GM19351 (cell line): ENCODE results near the gene NR3C2.
"Not testable (repeated sequence)": the region's sequence is repeated elsewhere in the genome, so short reads cannot be mapped to it uniquely, and the experiment has no call there.

Experiments
- ATAC-seq: cut with Tn5 transposase; IDR thresholded peaks from one replicate; pipeline ENCODE4 v1.9.1; 2021; ENCODE audit warnings: mild to moderate bottlenecking, moderate library complexity; ENCODE audit not compliant: unreplicated experiment

NR3C2 gene

DNA sequence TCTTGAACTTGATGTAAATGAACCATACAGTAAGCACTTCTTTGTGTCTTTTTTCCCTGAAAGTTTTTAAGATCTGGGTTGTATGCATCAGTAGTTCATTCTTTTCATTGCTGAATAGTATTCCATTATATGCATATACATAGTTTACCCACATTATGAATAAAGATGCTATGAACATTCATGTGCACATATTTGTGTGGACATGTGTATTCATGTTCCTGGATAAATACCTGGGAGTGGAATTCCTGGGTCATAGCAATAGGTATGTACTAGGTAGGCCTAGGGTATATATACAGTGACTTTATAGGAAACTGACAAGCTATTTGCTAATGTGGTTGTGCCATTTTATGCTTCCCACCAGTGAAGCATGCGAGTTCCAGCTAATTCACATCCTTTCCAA is 215.9 kb downstream of the NR3C2 start:
- ATAC-seq, result no peak

DNA sequence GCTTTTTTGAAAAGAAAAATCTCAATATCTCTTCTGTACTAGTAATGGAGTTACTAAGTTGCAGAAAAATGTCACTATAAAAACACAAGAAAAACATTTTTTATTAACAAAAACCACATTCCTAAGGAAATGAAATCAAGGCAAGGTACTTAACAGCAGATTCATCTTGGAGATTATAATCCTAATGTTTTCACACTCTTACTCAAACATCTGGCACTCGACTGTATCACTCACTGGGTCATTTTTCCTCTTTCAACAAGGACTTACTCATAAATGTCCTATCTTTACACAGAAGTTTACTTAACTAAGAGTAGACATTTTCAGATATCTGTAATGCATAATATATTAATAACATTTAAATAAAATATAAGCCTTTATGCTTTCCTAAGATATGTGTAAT is 216.6 kb downstream of the NR3C2 start:
- ATAC-seq, result no peak

DNA sequence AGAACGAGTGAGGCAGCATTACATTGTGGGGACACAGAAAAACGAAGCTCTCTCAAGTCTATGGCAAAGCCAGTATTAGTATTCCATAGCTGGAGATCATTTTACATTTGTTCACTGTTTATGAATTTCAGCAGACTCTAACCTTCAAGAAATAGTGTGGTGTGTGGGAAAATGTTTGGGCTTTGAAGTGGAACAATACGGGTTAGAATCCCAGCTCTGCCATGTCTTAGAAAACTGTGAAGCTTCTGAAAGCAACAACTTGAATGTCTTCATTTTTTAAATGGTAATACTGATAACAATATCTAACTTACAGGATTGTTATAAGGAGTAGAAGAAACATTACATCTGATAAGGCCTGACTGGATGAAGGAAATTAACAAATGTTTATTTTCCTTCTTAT is 217.7 kb downstream of the NR3C2 start:
- ATAC-seq, result no peak

DNA sequence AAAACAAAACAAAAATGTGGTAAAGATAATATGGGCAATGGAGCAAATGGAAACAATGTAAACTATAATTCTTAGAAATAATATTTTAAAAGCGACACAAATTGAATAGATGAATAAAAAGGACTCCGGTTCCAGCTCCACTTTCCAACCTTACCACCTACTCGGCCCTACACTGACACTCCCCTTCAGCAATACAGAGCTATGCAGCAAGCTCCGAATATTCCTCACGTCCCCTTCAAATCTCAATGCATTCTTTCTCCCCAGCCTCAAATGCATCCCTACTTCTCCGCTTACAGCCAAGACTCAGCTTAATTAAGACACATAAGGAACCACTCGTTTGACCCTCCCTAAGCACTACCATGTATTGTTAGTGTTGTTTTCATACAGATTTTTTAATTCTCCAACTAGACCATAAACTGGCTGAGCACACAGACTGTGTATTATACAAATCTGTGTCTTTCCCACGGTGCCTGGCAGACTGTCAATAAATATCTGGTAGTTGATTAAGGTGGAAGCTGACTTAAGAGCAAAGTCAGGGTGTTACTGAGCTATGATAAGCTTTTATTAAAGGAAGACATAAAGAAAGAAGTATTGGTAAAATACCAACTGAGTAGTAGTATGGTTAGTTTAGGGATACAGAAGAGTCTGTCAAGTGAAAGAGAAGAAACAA is 219.1 kb downstream of the NR3C2 start:
- ATAC-seq, result no peak

DNA sequence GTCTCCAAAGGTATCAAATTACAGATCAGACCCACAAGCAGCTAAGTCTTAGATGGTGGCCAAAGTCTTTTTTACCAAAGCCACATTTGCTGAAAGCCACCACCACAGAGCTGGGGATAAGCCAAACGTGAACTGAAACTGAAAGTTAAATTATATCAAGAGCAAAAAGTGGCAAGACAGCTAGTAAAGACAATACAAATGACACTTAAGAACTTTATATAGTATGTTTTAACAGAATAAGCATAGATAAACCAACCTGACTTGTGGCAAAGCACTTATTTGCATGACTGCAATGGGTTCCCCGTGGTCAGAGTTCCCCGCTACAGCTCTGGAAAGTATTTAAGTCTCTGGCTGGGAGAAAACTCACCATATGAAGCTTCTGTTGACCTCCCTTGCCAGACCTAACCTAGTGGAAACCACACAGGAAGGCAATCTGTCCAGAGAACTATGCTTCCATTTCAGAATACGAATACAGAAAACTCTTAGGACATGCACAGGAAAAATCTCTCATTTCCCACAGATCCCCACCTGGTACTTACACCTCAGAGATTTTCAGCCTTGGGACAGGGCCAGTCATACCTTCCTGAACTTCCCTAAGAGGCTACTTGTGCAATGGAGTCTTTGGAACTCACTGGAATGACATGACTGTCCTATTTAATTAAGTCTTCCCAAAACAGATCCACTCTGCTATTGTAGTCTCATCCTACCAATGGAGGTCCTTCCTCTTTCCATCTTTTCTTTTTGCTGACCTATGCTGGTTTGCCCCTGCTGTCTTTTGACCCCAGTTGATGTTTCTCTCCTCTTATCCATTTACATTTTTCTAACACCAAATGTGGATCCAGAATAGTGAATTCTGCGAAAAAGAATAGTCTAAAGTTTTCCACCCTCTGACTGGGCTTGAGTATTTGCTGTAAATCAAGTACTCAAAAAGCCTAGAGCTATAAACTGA is 225.1 kb downstream of the NR3C2 start:
- peak; percentile 94 for ATAC-seq

DNA sequence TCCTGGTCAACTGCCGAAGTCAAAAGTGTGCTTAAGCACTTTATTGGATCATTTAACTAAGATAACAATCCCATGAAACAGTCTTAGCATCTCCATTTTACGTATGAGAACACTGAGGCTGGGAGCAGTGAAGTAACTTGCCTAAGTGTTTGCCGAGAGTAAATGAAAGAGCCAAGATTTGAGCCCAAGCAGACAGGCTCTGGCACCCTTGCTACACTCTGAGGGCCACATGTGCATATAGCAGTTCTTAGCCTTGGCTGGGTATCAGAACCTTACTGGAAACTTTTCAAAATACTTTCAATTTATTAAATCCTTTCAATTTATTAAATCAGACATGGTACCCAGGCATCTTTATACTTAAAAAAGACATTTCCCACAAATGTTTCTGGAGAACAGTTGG is 225.9 kb downstream of the NR3C2 start:
- ATAC-seq, result no peak

DNA sequence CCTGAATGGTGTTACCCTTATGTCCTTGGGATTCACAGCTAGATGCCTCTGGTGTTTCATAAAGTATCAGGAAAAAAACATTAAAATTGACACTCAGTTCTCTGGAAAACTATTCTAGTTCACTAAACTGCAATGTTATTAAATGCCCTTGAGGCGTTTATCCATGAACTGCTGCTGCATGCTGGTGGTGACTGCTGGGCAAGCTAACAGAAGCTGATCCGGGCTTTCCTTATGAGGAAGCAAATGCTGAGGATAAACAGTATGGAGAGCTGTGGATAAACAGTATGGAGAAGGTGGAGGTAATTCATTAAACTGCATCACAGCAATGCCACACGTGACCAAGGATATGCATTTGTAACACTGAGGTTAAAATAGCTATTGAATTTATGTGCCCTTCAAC is 227.0 kb downstream of the NR3C2 start:
- ATAC-seq, result no peak

DNA sequence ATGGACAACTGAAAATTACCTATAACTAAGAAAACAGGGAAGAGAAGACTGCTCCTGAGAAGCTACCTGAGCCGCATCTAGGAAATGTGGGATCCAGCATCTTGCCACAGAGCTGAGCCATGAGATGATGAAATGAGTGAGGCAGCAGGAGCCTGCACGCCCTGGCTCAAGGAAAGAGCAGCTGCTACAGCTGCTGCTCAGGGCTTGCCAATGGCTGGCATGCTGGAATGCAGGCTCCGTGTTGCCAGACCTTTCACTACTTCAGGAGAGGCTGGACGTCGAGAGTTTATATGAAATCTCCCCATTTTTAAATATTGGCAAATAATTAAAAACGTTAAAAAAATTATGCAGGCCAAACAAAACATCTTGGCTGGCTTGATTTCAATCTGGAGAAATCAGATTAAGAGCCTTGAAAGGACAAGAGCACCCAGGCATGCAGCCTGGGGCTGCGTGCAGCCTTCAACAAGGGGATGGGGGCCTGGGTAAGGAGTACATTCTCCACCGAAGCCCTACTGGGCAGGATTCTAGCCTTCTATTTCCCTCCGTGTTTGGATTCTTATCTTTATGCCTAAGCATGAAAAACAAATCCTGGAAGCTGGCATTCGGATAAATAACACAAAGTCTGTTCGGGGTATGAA is 227.6 kb downstream of the NR3C2 start:
- ATAC-seq, result no peak

DNA sequence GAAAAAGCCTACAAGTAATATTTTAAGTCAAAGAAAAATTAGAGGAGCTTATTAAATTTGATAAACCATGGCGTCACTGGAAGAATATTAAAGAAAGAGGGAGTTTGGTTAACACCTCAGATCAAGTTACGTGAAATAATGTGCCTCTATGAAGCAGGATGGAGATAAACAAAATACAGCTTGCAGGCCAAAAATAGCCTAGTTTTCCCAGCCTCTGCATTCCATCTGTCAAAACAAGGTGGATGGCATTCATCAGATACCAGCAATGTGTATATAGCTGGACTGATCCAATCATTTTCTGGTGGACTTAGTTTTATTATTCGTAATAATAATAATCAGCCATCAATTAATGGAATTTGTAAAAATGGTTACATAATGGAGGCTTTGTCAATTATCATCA is 230.7 kb downstream of the NR3C2 start:
- no peak for ATAC-seq

DNA sequence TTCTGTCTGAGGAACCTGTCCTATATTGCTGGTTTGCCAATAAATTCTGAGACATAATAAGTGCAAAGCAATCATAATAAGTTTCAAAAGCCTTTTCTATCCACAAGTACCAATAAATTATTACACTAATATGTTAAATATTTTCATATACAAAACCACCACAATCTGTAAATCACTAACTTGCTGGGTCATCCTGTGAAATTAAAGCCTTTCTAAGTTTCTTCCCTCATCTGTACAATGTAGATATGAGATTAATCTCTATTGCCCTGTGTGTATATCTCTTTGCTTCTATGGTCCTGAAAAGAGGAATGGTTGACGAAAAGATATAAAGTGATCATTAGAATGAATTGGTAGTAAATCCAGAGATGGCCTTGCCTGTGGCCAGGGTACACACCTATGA is 231.6 kb downstream of the NR3C2 start:
- no peak for ATAC-seq

DNA sequence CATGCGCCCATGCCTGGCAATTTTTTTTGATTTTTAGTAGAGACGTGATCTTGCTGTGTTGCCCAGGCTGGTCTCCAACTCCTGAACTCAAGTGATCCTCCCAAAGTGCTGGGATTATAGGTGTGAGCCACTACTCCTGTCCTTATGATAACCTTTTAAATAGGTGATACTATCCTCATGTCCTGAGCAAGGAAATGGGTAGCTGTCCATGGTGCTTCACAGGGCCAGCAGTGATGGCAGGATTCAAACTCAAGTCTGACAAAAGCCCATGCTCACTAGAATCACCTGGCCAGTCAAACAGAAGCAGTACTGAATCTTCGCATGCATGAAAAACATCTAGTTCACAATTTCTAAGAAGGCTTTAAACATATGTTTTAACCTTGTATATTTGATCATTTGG is 235.1 kb downstream of the NR3C2 start:
- ATAC-seq, result no peak

DNA sequence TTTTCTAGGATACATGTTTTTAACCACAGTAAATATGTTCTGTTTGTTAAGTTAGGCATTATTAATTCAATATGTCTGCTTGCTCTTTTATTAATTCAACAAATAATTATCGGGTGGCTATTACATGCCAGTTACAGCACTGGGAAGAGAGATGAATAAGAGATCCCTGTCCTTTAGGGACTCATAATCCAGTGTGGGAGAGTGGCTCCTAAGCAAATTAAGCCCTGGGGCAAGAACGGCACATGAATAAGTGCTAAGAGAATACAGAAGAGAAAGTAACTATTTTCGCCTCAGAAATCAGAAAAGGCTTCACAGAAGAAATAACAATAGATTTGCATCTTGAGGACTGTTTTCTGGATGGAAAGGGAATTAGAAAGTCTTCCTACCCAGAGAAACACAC is 236.7 kb downstream of the NR3C2 start:
- ATAC-seq, result no peak

DNA sequence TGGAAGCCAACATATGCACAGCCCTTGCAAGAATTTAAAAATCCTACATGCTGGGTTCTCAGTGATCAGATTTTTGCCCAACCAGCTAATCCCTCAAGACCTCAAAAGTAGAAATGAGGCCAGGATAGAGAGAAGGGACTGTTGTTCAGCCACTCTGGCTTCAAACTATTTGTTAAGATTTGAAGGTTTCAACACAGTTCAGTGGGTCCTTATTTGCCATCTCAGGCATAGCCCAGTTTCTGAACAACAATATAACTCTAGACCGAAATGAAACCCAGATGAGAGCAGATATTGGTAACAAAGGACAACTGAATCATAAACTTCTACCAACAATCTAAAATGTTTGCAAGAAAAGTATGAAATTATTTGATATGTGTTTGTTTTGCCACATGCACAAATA is 237.3 kb downstream of the NR3C2 start:
- no peak for ATAC-seq

DNA sequence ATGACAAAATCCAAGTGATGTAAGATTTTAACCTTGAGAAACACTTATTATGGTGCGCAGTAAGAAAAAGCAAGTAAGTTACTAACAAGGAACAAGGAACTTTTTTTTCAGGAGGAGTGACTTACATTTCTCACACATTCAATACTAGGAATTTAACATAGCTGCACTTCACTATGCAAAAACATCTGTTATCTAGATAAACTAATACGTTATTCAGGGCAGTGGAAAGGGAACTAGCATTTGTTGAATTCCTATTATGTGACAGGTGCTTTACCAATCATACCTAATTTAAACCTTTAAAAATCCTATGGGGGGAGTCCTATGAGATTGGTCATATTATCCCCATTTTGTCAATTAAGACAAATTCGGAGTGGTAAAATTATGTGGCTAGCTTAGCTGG is 238.0 kb downstream of the NR3C2 start:
- ATAC-seq, result no peak

DNA sequence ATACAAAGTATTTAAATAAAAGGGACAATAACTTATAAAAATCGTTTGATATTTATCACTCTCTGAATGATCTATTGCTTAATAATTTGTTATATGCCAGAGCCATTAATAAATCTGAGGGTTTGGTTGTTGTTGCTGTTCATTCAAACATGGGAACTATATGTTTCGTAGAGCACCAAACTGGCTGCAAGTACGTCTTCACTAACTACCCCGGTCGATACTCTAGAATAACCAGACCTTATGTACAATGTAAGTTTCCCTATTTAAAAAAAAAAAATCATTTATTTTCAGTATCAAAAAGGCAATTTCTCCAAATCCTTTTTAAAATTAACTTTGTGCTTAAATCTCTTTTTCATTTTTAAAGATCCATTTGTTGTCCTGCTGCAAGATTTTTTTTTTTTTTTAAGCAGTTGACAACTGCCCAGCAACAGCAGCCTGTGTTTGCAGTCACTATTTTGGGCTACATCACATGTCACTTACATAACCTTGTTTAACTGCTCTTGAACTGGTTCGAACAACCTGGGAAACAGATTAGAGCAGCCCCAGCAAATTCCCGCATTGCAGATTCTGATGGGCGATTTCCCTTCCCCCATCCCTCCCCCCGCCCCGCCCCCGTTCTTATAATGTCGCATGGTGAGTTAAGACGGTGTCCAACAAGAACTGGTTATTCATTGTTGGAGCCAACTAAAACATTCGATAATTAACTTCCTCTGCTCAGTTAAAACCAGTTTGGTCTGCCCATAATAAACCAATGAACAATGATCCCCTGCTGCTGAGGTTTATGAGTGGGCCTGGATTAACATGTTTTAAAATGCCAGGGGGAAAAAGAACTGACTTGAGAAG is 238.9 kb downstream of the NR3C2 start:
- no peak for ATAC-seq

DNA sequence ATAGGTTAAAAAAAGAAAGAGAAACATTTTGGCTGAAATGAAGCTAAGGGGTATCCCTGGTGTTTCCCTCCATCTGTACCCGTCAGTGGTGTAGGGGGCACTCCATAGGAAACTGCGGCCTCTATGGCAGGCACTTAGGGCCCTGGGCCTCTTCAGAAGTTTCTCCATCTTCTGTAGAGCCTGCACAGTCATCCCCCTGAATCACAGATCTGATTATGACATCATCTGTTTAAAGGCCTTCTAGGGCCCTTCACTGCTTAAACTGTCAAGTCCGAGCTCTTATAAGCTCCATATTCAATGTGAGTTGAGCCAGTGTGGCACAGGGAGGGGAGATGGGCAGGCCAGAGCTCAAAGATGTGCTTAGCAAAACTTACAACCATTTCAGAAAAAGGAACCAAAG is 241.3 kb downstream of the NR3C2 start:
- no peak for ATAC-seq

DNA sequence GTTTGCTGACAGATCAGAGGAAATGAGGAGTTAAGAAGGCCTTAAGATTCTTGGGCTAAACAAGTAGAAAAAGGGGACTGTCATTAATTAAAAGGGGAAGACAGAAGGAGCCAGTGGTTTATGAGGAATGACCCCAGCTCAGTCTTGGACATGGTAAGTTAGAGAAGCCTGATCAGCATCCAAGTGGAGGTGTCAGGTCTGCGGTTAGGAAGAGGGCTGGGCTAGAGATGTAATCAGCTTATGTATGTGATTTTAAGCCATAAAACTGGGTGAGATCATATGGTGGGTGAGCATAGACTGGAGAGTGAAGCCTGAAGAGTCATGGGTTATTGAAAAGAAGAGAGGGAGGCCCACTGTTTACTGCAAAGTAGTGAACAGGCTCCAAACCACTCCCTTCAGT is 246.1 kb downstream of the NR3C2 start:
- no peak for ATAC-seq

DNA sequence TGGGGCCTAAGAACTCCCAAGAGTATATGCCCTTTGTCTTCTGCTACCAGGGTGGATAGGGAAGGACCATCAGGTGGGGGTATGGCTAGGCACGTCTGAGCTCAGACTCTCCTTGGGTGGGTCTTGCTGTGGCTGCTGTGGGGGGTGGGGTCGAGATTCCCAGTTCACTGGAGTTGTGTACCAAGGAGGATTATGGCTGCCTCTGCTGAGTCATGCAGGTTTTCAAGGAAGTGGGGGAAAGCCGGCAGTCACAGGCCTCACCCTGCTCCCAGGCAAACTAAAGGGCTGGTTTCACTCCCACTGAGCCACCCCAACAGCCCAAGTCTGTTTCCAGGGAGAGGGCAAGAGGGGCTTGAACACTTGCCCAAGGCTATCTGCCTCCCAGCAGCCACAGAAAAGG is 249.7 kb downstream of the NR3C2 start:
- no peak for ATAC-seq

DNA sequence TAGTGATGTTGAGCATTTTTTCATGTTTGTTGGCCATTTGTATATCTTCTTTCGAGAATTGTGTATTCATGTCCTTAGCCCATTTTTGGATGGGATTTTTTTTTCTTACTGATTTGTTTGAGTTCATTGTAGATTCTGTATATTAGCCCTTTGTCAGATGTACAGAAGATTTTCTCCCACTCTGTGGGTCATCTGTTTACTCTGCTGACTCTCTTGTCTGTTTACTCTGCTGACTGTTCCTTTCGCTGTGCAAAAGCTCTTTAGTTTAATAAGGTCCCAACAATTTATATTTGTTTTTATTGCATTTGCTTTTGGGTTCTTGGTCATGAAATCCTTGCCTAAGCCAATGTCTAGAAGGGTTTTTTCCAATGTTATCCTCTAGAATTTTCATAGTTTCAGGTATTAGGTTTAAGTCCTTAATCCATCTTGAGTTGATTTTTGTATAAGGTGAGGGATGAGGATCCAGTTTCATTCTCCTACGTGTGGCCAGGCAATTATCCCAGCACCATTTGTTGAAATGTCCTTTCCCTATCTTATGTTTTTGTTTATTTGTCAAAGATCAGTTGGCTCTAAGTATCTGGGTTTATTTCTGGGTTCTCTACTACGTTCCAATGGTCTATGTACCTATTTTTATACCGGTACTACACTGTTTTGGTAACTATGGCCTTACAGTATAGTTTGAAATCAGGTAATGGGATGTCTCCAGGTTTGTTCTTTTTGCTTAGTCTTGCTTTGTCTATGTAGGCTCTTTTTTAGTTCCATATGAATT is 254.6 kb downstream of the NR3C2 start:
- ATAC-seq, result not testable (repeated sequence)

DNA sequence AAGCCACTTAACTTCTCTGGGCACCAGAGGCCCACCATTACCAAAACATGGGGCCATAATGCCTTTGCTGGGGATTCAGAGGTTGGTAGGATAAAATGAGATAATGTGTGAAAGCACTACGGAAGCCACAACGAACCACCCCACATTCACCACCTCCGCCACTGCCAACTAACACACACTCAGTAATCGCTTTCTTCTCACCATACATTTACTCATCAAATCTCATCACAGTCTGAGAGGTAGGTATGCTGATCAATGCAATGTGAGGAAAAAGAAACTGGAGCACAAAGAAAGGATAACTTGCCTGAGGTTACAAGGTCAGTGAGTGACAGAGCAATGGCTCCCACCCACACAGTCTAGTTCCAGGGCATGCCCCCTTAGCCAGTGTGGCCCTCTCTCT is 257.3 kb downstream of the NR3C2 start:
- ATAC-seq, result no peak
